H1 (cell line): Measurements from ENCODE around the gene DGKI. TPM values are rescaled to one million over a fixed set of nuclear protein-coding genes. Genes with fewer than 3 reads are reported as not detected.

Source experiments
- CTCF ChIA-PET: fragments of 300-600 bp; sonication (Branson Sonifier 250); formaldehyde crosslinking; loops from one replicate; lab custom pipeline; 2021; ENCODE audit not compliant: partially characterized antibody; lab: Charles Lee
- POLR2A ChIA-PET: fragments of 300-600 bp; sonication (Branson Sonifier 250); formaldehyde crosslinking; loops from one replicate; lab custom pipeline; 2021; ENCODE audit warnings: inconsistent platforms; ENCODE audit not compliant: partially characterized antibody; lab: Charles Lee
- DNase-seq, 2 experiments: peaks; one replicate each; pipeline versions ENCODE4 v3.0.0 to v3.0.0-alpha.2; 2010 to 2022; ENCODE audit warnings: low spot score in 2 of 2, low read depth in 1 of 2, mixed read lengths in 1 of 2
- FAIRE-seq: peaks from 2 replicates; lab custom pipeline; 2011; peaks lifted over from hg19 to GRCh38; lab: Jason Lieb, UNC
- H2AFZ ChIP-seq: 2 replicates; pipeline ENCODE4 v1.8.1; 2012; ENCODE audit warnings: low read length, inconsistent platforms
- H2AK5ac ChIP-seq: 2 replicates; pipeline ENCODE4 v1.6.1; 2013; ENCODE audit warnings: low read depth, low read length
- H2BK120ac ChIP-seq: replicated peaks from 2 replicates; pipeline ENCODE3; 2013; ENCODE audit warnings: low read depth, low read length, inconsistent platforms
- H2BK12ac ChIP-seq: 2 replicates; pipeline ENCODE4 v1.6.1; 2013; ENCODE audit warnings: low read depth, low read length
- H2BK15ac ChIP-seq: 2 replicates; pipeline ENCODE4 v1.6.1; 2013; ENCODE audit warnings: low read length
- H2BK20ac ChIP-seq: 2 replicates; pipeline ENCODE4 v1.6.1; 2013; ENCODE audit warnings: low read length
- H2BK5ac ChIP-seq: 2 replicates; pipeline ENCODE4 v1.6.1; 2013; ENCODE audit warnings: low read depth, low read length
- H3K14ac ChIP-seq: 2 replicates; pipeline ENCODE4 v1.6.1; 2013; ENCODE audit warnings: inconsistent platforms; ENCODE audit not compliant: insufficient read length
- H3K18ac ChIP-seq: 2 replicates; pipeline ENCODE4 v1.6.1; 2013; ENCODE audit warnings: low read length; ENCODE audit errors: extremely low read depth
- H3K23ac ChIP-seq: 2 replicates; pipeline ENCODE4 v1.6.1; 2013; ENCODE audit warnings: inconsistent platforms; ENCODE audit not compliant: insufficient read length
- H3K23me2 ChIP-seq: 2 replicates; pipeline ENCODE4 v1.6.1; 2013; ENCODE audit warnings: low read depth, low read length
- H3K27ac ChIP-seq: 2 replicates; pipeline ENCODE4 v1.6.1; 2011; ENCODE audit warnings: low read depth, low read length, inconsistent platforms
- H3K27me3 ChIP-seq, 4 experiments: replicated peaks in 1 of 4; 1 replicate in 1 of 4; 2 replicates in 3 of 4; pipeline versions ENCODE4 v1.6.1 to v1.8.1; 2011 to 2013; ENCODE audit warnings: low read length in 3 of 4, mild to moderate bottlenecking in 3 of 4, inconsistent platforms in 2 of 4, mixed read lengths in 2 of 4, moderate library complexity in 1 of 4; ENCODE audit not compliant: control insufficient read depth in 3 of 4, insufficient read depth in 3 of 4; ENCODE audit errors: extremely low read depth in 1 of 4
- H3K36me3 ChIP-seq, 4 experiments: 2 replicates each; pipeline versions ENCODE4 v1.6.1 to v1.8.1; 2011 to 2013; ENCODE audit warnings: mild to moderate bottlenecking in 4 of 4, low read length in 3 of 4, moderate library complexity in 2 of 4, control low read depth in 1 of 4, inconsistent platforms in 1 of 4; ENCODE audit not compliant: insufficient read depth in 4 of 4, control insufficient read depth in 2 of 4
- H3K4ac ChIP-seq: replicated peaks from 2 replicates; pipeline ENCODE3; 2013; ENCODE audit warnings: low read length, low read depth, mixed read lengths, inconsistent platforms; ENCODE audit not compliant: insufficient read length
- H3K4me1 ChIP-seq, 4 experiments: replicated peaks in 1 of 4; 1 replicate in 1 of 4; 2 replicates in 3 of 4; pipeline versions ENCODE4 v1.6.1 to v1.8.1; 2011 to 2013; ENCODE audit warnings: low read length in 3 of 4, inconsistent platforms in 2 of 4, mixed read lengths in 1 of 4; ENCODE audit not compliant: insufficient read depth in 4 of 4, control insufficient read depth in 3 of 4
- H3K4me2 ChIP-seq, 2 experiments: 2 replicates each; pipeline versions ENCODE4 v1.6.1 to v1.8.1; 2011 to 2013; ENCODE audit warnings: low read depth in 2 of 2, low read length in 2 of 2, control low read depth in 1 of 2, inconsistent platforms in 1 of 2, mild to moderate bottlenecking in 1 of 2; ENCODE audit not compliant: insufficient read depth in 1 of 2
- H3K4me3 ChIP-seq, 4 experiments: fragments of 200-600, 300-600 bp in 1 of 4; sonication (generic), shearing (Covaris generic), sonication (Bioruptor Twin) in 1 of 4; 2 replicates each; pipeline versions ENCODE4 v1.5.1 to v1.8.1; 2011 to 2016; ENCODE audit warnings: low read length in 4 of 4, low read depth in 3 of 4, control low read depth in 2 of 4, inconsistent platforms in 2 of 4, mild to moderate bottlenecking in 2 of 4, mixed read lengths in 1 of 4, moderate library complexity in 1 of 4; ENCODE audit not compliant: insufficient read depth in 2 of 4; ENCODE audit errors: extremely low read depth in 1 of 4
- H3K56ac ChIP-seq: replicated peaks from 2 replicates; pipeline ENCODE3; 2013; ENCODE audit warnings: low read depth, mild to moderate bottlenecking, mixed read lengths, low read length, inconsistent platforms; ENCODE audit not compliant: insufficient read length
- H3K79me1 ChIP-seq: 2 replicates; pipeline ENCODE4 v1.6.1; 2013; ENCODE audit warnings: low read depth, low read length, control low read depth
- H3K79me2 ChIP-seq, 2 experiments: 2 replicates each; pipeline versions ENCODE4 v1.6.1 to v1.8.1; 2012 to 2013; ENCODE audit warnings: low read length in 2 of 2, mild to moderate bottlenecking in 2 of 2, inconsistent platforms in 1 of 2; ENCODE audit not compliant: insufficient read depth in 2 of 2, control insufficient read depth in 1 of 2
- H3K9ac ChIP-seq, 4 experiments: replicated peaks in 1 of 4; 1 replicate in 1 of 4; 2 replicates in 3 of 4; pipeline versions ENCODE4 v1.6.1 to v1.8.1; 2011 to 2013; ENCODE audit warnings: low read depth in 3 of 4, low read length in 3 of 4, control low read depth in 2 of 4, mild to moderate bottlenecking in 2 of 4, moderate library complexity in 2 of 4, inconsistent platforms in 1 of 4; ENCODE audit errors: extremely low read depth in 1 of 4
- H3K9me3 ChIP-seq, 2 experiments: 2 replicates each; pipeline versions ENCODE4 v1.6.1 to v1.8.1; 2012 to 2013; ENCODE audit warnings: mild to moderate bottlenecking in 2 of 2, moderate library complexity in 2 of 2, control low read depth in 1 of 2, inconsistent platforms in 1 of 2, low read depth in 1 of 2, low read length in 1 of 2, mixed read lengths in 1 of 2; ENCODE audit not compliant: insufficient read depth in 2 of 2
- H4K20me1 ChIP-seq, 2 experiments: replicated peaks in 1 of 2; 2 replicates each; pipeline versions ENCODE3 to v1.8.1; 2011 to 2013; ENCODE audit warnings: inconsistent platforms in 2 of 2, low read length in 2 of 2, mild to moderate bottlenecking in 1 of 2; ENCODE audit not compliant: insufficient read depth in 2 of 2, control insufficient read depth in 1 of 2
- H4K5ac ChIP-seq: 2 replicates; pipeline ENCODE4 v1.6.1; 2013; ENCODE audit warnings: low read length, low read depth, mixed read lengths, inconsistent platforms; ENCODE audit not compliant: insufficient read length
- H4K8ac ChIP-seq: 2 replicates; pipeline ENCODE4 v1.8.0; 2013; ENCODE audit warnings: mild to moderate bottlenecking, moderate library complexity, low read length, inconsistent platforms; ENCODE audit not compliant: insufficient read depth; ENCODE audit errors: extremely low read depth
- H4K91ac ChIP-seq: replicated peaks from 2 replicates; pipeline ENCODE3; 2013; ENCODE audit warnings: low read length, mixed read lengths, inconsistent platforms; ENCODE audit not compliant: insufficient read length
- BACH1 ChIP-seq: IDR thresholded peaks from 2 replicates; pipeline ENCODE4 v1.6.1; 2012; ENCODE audit warnings: low read length, improper control_type of control experiment
- CEBPB ChIP-seq: IDR thresholded peaks from 2 replicates; pipeline ENCODE4 v1.6.1; 2012; ENCODE audit warnings: low read depth, low read length
- EP300 ChIP-seq, 2 experiments: IDR thresholded peaks; 1 replicate in 1 of 2; 2 replicates in 1 of 2; pipeline ENCODE4 v1.6.1; 2011 to 2012; ENCODE audit warnings: low read depth in 2 of 2, low read length in 2 of 2, mild to moderate bottlenecking in 2 of 2, borderline replicate concordance in 1 of 2, inconsistent platforms in 1 of 2, moderate library complexity in 1 of 2
- JUN ChIP-seq: IDR thresholded peaks from 2 replicates; pipeline ENCODE4 v1.6.1; 2011; ENCODE audit warnings: low read depth, mild to moderate bottlenecking, improper control_type of control experiment, low read length
- PHF8 ChIP-seq: fragments of 200-600 bp; sonication (generic); conservative IDR thresholded peaks from 2 replicates; pipeline ENCODE4 v1.7.1; 2012; ENCODE audit warnings: low read depth, mild to moderate bottlenecking, inconsistent platforms, low read length, moderate library complexity
- SIN3A ChIP-seq, 2 experiments: IDR thresholded peaks in 1 of 2; conservative IDR thresholded peaks in 1 of 2; 2 replicates each; pipeline ENCODE4 v1.6.1; 2011 to 2012; ENCODE audit warnings: low read length in 2 of 2, improper control_type of control experiment in 1 of 2, low read depth in 1 of 2, mild to moderate bottlenecking in 1 of 2
- SIRT6 ChIP-seq: IDR thresholded peaks from one replicate; pipeline ENCODE4 v1.7.1; 2012; ENCODE audit warnings: low read length, inconsistent platforms
- SIX5 ChIP-seq: IDR thresholded peaks from 2 replicates; pipeline ENCODE4 v1.6.1; 2011; ENCODE audit warnings: mild to moderate bottlenecking, low read depth, low read length
- SP1 ChIP-seq: IDR thresholded peaks from 2 replicates; pipeline ENCODE4 v1.6.1; 2011; ENCODE audit warnings: low read depth, low read length
- ZNF274 ChIP-seq: IDR thresholded peaks from 2 replicates; pipeline ENCODE4 v1.7.0; 2012; ENCODE audit warnings: low read length, borderline replicate concordance; ENCODE audit errors: extremely low read depth
- WGBS, 2 experiments: shearing (Covaris generic) in 1 of 2; methylation state at CpG; one replicate each; pipeline versions ENCODE4 v1.1.6 to v1.1.7; 2013 to 2015; ENCODE audit warnings: low lambda C conversion rate in 2 of 2, mixed read lengths in 2 of 2, inconsistent platforms in 1 of 2, low coverage in 1 of 2, missing lambda C conversion rate in 1 of 2; ENCODE audit not compliant: insufficient replicate concordance in 2 of 2, insufficient coverage in 1 of 2, insufficient read length in 1 of 2; ENCODE audit errors: extremely low coverage in 1 of 2, missing lambda C conversion rate in 1 of 2; 5-methylcytosine and 5-hydroxymethylcytosine counted together
- polyA plus RNA-seq, 7 experiments: library from polyadenylated mRNA; depleted of rRNA in 3 of 7; stranded (reverse) in 5 of 7; unstranded in 2 of 7; fragments of >200 nt in 5 of 7; fragments of 200-250 nt in 2 of 7; gene quantifications; 1 replicate in 5 of 7; 2 replicates in 1 of 7; 4 replicates in 1 of 7; pipeline versions ENCODE4 v1.2.1 to v1.2.3, GENCODE V29; 2011 to 2013; ENCODE audit warnings: missing spikeins in 2 of 7, mixed read lengths in 2 of 7
- total RNA-seq: library from RNA; stranded (reverse); fragmentation: NEBNext Ultra II Directional; extraction: Animal tissue kit (Norgen Biotek cat#: 25700); gene quantifications from 2 replicates; pipeline ENCODE4 v1.2.1, GENCODE V29; 2021
- TF ChIP-seq, protein P1 (sequence below): IDR thresholded peaks from 2 replicates; pipeline ENCODE4 v1.6.1; 2012; ENCODE audit warnings: low read length, inconsistent platforms

Gene DGKI
- total and polyA plus RNA-seq, 2 of the 8 experiments (the other 6 are each of a cell fraction or from before 2014, with no cell fraction given) = 0.20 to 0.71 TPM

DNA sequence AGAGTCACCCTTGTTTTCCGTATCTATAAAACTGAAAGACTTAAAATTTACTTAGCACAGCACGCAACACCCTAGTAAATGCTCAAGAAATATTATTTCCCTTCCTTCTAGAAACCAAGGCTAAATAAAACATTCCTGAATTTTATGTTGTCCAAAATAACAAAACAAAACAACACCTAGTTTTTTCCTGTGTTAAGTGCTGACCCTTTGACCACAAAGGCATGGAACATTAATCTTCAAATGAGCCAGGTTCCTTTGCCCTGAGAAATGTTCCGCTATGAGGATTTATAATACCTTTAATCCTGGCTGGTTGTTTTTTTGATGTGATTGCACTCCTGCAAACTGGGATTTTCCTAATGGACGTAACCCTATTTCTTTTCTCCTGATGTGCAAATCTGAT, 29.0 kb upstream of the DGKI start:
- H4K8ac ChIP-seq = no peak overlapping the region
- no peaks in the 10 kb centered on the region for H4K20me1 ChIP-seq
- H2AFZ ChIP-seq = no peak overlapping the region
- H3K27ac ChIP-seq = no peak overlapping the region
- H2BK20ac ChIP-seq = no peak overlapping the region
- no peak overlapping the region for H3K23ac ChIP-seq
- H2BK120ac ChIP-seq = no peak overlapping the region
- no peak overlapping the region for H3K14ac ChIP-seq
- no peak overlapping the region for H4K91ac ChIP-seq
- H3K27me3 ChIP-seq = no peaks in the 10 kb centered on the region
- H3K79me2 ChIP-seq = no peaks in the 10 kb centered on the region
- H3K4me3 ChIP-seq = no peak overlapping the region
- H3K9me3 ChIP-seq = no peaks in the 10 kb centered on the region
- H3K23me2 ChIP-seq = no peaks in the 10 kb centered on the region; the same call in 1 of the 2 replicates
- H3K79me1 ChIP-seq = no peaks in the 10 kb centered on the region
- no peak overlapping the region for H3K18ac ChIP-seq
- no peak overlapping the region for H2AK5ac ChIP-seq
- ChIA-PET CTCF (interaction anchor here (0.8 to 0.9 kb wide), 3 partner anchors 9 to 220 kb away, joined by 3 to 4 read pairs (median 3); no protein-coding TSS in a partner anchor), POLR2A (no interaction called here)
- DNase-seq = no peak
- peaks cover 9 to 31% (median 25%) of the 10 kb centered on the region in 4 experiments; a peak in 5 of 7 replicates for H3K4me1 ChIP-seq
- 82% methylated on average over 4 of the region's 4 CpGs; no CpG with 5 or more reads in 1 of the 2 experiments for WGBS, 2 experiments
- no peak overlapping the region for H4K5ac ChIP-seq
- no peak overlapping the region for H2BK5ac ChIP-seq
- H2BK15ac ChIP-seq = no peak overlapping the region
- no peak for FAIRE-seq
- no peak overlapping the region for H3K9ac ChIP-seq
- H2BK12ac ChIP-seq = no peak overlapping the region
- H3K56ac ChIP-seq = no peak overlapping the region
- peaks cover 0 to 20% (median 1%) of the 10 kb centered on the region in 4 experiments; a peak in 3 of 8 replicates for H3K36me3 ChIP-seq
- H3K4me2 ChIP-seq = no peak overlapping the region
- H3K4ac ChIP-seq = no peak overlapping the region
- TF ChIP-seq SP1 = no peak
- no peak for TF ChIP-seq SIX5
- no peak for TF ChIP-seq JUN
- no peak for TF ChIP-seq BACH1
- no peak for TF ChIP-seq SIN3A (conservative IDR thresholded peaks at IDR 0.05 in 1 of 2, IDR thresholded peaks at IDR 0.05 in 1 of 2; ENCODE audit: low read depth in 1 of 2, low read length in 2 of 2)
- TF ChIP-seq PHF8 = no peak
- TF ChIP-seq ZNF274 = no peak
- TF ChIP-seq, protein P1, sequence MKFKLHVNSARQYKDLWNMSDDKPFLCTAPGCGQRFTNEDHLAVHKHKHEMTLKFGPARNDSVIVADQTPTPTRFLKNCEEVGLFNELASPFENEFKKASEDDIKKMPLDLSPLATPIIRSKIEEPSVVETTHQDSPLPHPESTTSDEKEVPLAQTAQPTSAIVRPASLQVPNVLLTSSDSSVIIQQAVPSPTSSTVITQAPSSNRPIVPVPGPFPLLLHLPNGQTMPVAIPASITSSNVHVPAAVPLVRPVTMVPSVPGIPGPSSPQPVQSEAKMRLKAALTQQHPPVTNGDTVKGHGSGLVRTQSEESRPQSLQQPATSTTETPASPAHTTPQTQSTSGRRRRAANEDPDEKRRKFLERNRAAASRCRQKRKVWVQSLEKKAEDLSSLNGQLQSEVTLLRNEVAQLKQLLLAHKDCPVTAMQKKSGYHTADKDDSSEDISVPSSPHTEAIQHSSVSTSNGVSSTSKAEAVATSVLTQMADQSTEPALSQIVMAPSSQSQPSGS = no peak
- TF ChIP-seq CEBPB = no peak
- no peak for TF ChIP-seq SIRT6
- no peak for TF ChIP-seq EP300 (IDR thresholded peaks at IDR 0.05; ENCODE audit: borderline replicate concordance in 1 of 2, low read depth in 2 of 2, low read length in 2 of 2)
